Activated naive CD8-positive, alpha-beta T cell treated with anti-CD3 and anti-CD28 coated beads, Interleukin-2, amount 50 U/mL, for 24 hours (primary cell): ENCODE data around the gene GHRL.
A peak's percentile ranks its signal among the peaks of the same experiment; 100 is the strongest.

Experiments
- ATAC-seq: fragments of 150-1000 bp; cut with Tn5 transposase; one replicate; pipeline ENCODE4 v1.10.0; 2021
- DNase-seq: peaks from one replicate; pipeline ENCODE4 v3.0.0; 2021
- H3K27ac Mint-ChIP-seq: one replicate; pipeline ENCODE4 v1.8.0; 2021; ENCODE audit warnings: mild to moderate bottlenecking, mixed read lengths
- H3K27me3 Mint-ChIP-seq: one replicate; pipeline ENCODE4 v1.8.0; 2021; ENCODE audit warnings: mixed read lengths
- H3K36me3 Mint-ChIP-seq: one replicate; pipeline ENCODE4 v1.8.0; 2021; ENCODE audit warnings: low read depth, mixed read lengths
- H3K4me1 Mint-ChIP-seq: one replicate; pipeline ENCODE4 v1.8.0; 2021; ENCODE audit warnings: mixed read lengths
- H3K4me3 Mint-ChIP-seq: one replicate; pipeline ENCODE4 v1.8.0; 2021; ENCODE audit warnings: mild to moderate bottlenecking, moderate library complexity, mixed read lengths
- H3K9me3 Mint-ChIP-seq: one replicate; pipeline ENCODE4 v1.8.0; 2021; ENCODE audit warnings: mixed read lengths

Gene GHRL

GRCh38 chr3:10333349-10333650, 40.6 kb upstream of the GHRL start:
- peaks cover 14% of the 10 kb centered on the region for H3K4me1 Mint-ChIP-seq
- no peaks in the 10 kb centered on the region for H3K36me3 Mint-ChIP-seq

GRCh38 chr3:10332481-10333348, 40.0 kb upstream of the GHRL start:
- Mint-ChIP-seq H3K27me3 (peaks cover 13% of the 10 kb centered on the region), H3K4me3 (no peak overlapping the region), H3K9me3 (no peaks in the 10 kb centered on the region), H3K36me3 (no peaks in the 10 kb centered on the region), H3K4me1 (peaks cover 14% of the 10 kb centered on the region), H3K27ac (no peak overlapping the region)
- no peak for DNase-seq
- no peak for ATAC-seq

More at GRCh38 chr3:10333349-10333650, 40.6 kb upstream of the GHRL start:
- no peak for DNase-seq
- H3K27ac Mint-ChIP-seq = no peak overlapping the region
- ATAC-seq = no peak
- H3K27me3 Mint-ChIP-seq = peaks cover 13% of the 10 kb centered on the region
- H3K9me3 Mint-ChIP-seq = no peaks in the 10 kb centered on the region
- no peak overlapping the region for H3K4me3 Mint-ChIP-seq

DNA sequence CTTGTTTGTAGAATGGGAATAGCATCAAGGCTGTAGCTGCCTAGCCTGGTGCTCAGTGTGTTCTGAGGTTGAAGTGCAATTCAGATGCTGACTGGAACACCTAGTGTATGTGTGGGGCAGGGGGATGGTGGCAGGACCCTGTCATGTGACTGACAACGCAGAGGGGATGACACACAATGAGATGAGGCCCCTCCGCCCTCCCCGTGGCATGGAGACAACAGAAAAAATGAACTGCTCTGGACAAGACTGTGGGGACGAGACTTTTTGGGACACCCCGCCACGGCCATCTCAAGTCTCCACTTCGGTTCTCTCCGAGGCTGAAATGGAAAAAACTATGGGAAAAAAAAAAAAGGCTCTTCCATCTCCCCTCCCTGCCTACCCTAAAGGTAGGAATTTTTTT, 38.6 kb upstream of the GHRL start:
- Mint-ChIP-seq H3K4me1 (peaks cover 14% of the 10 kb centered on the region), H3K4me3 (no peak overlapping the region), H3K27me3 (peaks cover 13% of the 10 kb centered on the region), H3K36me3 (no peaks in the 10 kb centered on the region), H3K27ac (no peak overlapping the region), H3K9me3 (no peaks in the 10 kb centered on the region)
- no peak for ATAC-seq
- DNase-seq = no peak

DNA sequence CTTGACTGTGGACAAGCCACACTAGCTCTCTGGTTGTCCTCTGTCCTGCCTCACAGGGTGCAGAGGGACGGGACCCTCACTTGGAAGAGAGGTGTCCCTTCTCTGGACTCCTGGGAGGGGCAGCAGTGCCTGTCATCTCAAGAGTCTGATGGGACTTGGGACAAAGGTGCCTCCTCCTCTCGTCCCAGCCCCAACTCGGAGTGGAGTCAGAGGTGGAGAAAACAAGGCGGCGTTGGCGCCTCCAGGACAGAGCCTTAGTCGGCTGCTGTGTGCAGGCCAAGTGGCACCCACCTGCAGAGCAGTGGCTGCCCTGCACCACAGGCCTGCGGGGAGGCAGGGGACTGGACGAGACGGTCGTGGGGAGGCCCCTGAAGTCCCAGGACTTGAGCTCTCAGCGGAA, 37.6 kb upstream of the GHRL start:
- H3K4me3 Mint-ChIP-seq = no peak overlapping the region
- H3K27me3 Mint-ChIP-seq = peaks cover 13% of the 10 kb centered on the region
- no peak overlapping the region for H3K27ac Mint-ChIP-seq
- H3K9me3 Mint-ChIP-seq = no peaks in the 10 kb centered on the region
- H3K36me3 Mint-ChIP-seq = no peaks in the 10 kb centered on the region
- DNase-seq (no peak), ATAC-seq (no peak)
- peaks cover 14% of the 10 kb centered on the region for H3K4me1 Mint-ChIP-seq

DNA sequence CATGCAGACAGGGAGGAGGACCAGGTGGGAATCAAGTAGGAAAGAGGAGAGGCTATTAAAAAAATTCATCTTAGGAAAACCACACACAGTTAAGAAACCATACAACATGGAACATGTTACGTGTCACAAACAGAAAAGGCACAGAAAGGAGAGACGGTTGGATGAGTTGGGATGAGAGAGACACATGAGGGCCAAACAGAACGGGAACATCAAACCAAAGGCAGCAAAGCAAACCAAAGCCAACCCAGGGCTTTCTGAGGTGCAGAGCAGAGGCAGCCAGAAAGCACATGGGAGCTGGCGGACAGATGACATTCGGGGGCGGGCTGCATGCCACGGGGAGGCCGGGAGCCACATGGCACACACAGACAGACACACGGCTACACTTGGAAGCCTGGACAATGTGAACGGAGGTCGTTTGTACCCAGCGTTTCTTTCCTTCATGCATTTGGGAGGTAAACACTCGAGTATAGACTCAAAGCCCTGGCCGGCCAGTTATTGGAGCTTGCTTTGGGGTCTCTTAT, 36.8 kb upstream of the GHRL start:
- no peak for DNase-seq
- Mint-ChIP-seq H3K9me3 (no peaks in the 10 kb centered on the region), H3K36me3 (no peaks in the 10 kb centered on the region), H3K27me3 (peaks cover 13% of the 10 kb centered on the region), H3K4me1 (peaks cover 14% of the 10 kb centered on the region), H3K4me3 (no peak overlapping the region), H3K27ac (no peak overlapping the region)
- ATAC-seq = no peak

- Mint-ChIP-seq H3K27ac (no peak overlapping the region), H3K4me1 (peaks cover 14% of the 10 kb centered on the region), H3K4me3 (no peak overlapping the region)
Observed at GRCh38 chr3:10328460-10329071, 35.8 kb upstream of the GHRL start.

DNA sequence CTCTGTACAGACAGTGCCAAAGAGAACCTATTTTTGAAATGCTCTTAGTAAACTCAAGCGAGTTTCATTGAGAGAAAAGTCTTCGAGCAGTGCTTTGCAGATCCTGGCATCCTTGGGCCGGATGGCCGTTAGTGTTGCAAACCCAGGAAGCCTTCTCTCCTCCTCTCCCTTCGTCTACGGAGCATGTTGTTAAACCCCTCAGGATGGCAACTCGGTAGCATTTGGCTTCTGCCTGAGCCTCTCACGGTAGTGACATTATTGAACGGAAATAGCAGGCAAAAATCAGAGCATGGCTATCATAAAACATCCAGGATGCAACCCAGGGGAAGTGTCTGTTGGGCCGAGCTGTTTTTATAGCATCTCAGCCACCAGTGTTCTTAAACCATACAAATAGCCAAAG, 34.8 kb upstream of the GHRL start:
- Mint-ChIP-seq H3K27me3 (peaks cover 13% of the 10 kb centered on the region), H3K27ac (no peak overlapping the region), H3K4me1 (peaks cover 5% of the 10 kb centered on the region), H3K9me3 (no peaks in the 10 kb centered on the region), H3K36me3 (no peaks in the 10 kb centered on the region), H3K4me3 (no peak overlapping the region)
- no peak for ATAC-seq
- no peak for DNase-seq

More at GRCh38 chr3:10328460-10329071, 35.8 kb upstream of the GHRL start:
- ATAC-seq (no peak), DNase-seq (no peak)
- Mint-ChIP-seq H3K27me3 (peaks cover 13% of the 10 kb centered on the region), H3K9me3 (no peaks in the 10 kb centered on the region), H3K36me3 (no peaks in the 10 kb centered on the region)

DNA sequence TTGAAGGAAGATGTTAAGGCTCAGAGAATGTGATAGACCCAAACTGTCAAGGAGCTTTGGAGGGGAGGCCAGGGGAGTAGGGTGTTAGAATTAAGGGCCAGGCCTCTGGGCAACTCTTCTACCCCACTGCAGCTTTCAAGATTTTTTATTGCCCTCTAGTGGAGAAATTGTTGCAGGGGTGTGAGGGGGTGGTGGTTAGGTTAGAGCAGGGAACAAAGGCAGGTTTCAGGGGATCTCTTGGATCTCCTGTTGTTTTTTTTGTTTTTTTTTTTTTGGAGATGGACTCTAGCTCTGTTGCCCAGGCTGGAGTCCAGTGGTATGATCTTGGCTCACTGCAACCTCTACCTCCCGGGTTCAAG, 29.6 kb upstream of the GHRL start:
- no peak for DNase-seq
- Mint-ChIP-seq H3K27me3 (no peaks in the 10 kb centered on the region), H3K27ac (no peak overlapping the region), H3K36me3 (peaks cover 12% of the 10 kb centered on the region), H3K4me1 (peaks cover 24% of the 10 kb centered on the region), H3K9me3 (no peaks in the 10 kb centered on the region), H3K4me3 (no peak overlapping the region)
- peak; percentile 23 for ATAC-seq

- DNase-seq (no peak), ATAC-seq (no peak)
- Mint-ChIP-seq H3K27ac (no peak overlapping the region), H3K9me3 (no peaks in the 10 kb centered on the region), H3K27me3 (no peaks in the 10 kb centered on the region), H3K36me3 (peaks cover 15% of the 10 kb centered on the region), H3K4me3 (peak overlapping the region; percentile 94), H3K4me1 (peaks cover 24% of the 10 kb centered on the region)
Observed at GRCh38 chr3:10321630-10322351, 29.0 kb upstream of the GHRL start.

- ATAC-seq (no peak), DNase-seq (no peak)
- Mint-ChIP-seq H3K4me3 (peak overlapping the region; percentile 94), H3K4me1 (peaks cover 24% of the 10 kb centered on the region), H3K36me3 (peaks cover 15% of the 10 kb centered on the region), H3K27ac (peak overlapping the region; percentile 88), H3K9me3 (no peaks in the 10 kb centered on the region), H3K27me3 (no peaks in the 10 kb centered on the region)
Observed at GRCh38 chr3:10320320-10320677, 27.6 kb upstream of the GHRL start.

- Mint-ChIP-seq H3K36me3 (peaks cover 17% of the 10 kb centered on the region), H3K27ac (peak overlapping the region; percentile 88), H3K27me3 (no peaks in the 10 kb centered on the region), H3K9me3 (no peaks in the 10 kb centered on the region), H3K4me3 (peak overlapping the region; percentile 94), H3K4me1 (peaks cover 24% of the 10 kb centered on the region)
- no peak for DNase-seq
- ATAC-seq = no peak
Observed at GRCh38 chr3:10319804-10320203, 27.1 kb upstream of the GHRL start.

DNA sequence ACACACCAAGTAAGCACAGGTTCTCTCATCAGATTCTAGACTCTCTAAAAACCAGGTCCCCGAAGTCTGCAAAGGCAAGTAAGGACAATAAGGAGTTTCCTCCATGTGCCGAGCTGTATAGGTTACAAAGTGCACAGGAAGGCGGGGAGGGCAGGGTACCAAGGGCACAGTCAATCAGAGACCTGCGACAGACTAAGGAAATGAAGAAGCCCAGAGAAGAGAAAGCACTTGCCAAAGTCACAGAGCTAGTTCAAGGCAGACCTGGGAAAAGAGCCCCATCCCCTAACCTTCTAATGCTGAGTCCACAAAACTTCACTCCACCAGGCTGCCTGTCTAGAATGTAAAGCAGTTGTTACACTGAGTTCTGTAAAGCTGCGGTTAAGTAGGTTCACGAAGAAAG, 26.5 kb upstream of the GHRL start:
- H3K4me3 Mint-ChIP-seq = peak overlapping the region; percentile 73
- ATAC-seq (no peak), DNase-seq (no peak)
- no peaks in the 10 kb centered on the region for H3K9me3 Mint-ChIP-seq
- H3K27ac Mint-ChIP-seq = peak overlapping the region; percentile 62
- peaks cover 24% of the 10 kb centered on the region for H3K4me1 Mint-ChIP-seq
- H3K36me3 Mint-ChIP-seq = peaks cover 22% of the 10 kb centered on the region
- no peaks in the 10 kb centered on the region for H3K27me3 Mint-ChIP-seq

DNA sequence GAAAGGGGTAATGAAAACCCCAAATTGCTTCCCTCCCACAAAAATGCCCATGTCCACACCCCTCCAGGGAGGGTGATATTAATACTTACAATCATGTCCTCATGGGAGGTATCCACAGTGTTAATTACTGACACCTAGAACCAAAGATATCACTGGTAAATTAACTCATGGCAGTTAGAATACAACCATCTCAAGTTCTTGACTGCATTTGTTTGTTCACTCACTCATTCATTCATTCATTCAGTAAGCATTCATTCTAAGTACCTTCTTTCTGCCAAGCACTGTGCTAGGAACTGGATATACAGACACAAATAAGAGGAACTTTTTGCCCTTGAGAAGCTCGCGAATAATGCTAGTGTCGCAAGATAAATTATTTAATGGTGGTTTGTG, 25.2 kb upstream of the GHRL start:
- Mint-ChIP-seq H3K27me3 (no peaks in the 10 kb centered on the region), H3K4me1 (peaks cover 24% of the 10 kb centered on the region), H3K9me3 (no peaks in the 10 kb centered on the region), H3K36me3 (peaks cover 28% of the 10 kb centered on the region), H3K4me3 (no peak overlapping the region), H3K27ac (no peak overlapping the region)
- ATAC-seq (no peak), DNase-seq (no peak)

DNA sequence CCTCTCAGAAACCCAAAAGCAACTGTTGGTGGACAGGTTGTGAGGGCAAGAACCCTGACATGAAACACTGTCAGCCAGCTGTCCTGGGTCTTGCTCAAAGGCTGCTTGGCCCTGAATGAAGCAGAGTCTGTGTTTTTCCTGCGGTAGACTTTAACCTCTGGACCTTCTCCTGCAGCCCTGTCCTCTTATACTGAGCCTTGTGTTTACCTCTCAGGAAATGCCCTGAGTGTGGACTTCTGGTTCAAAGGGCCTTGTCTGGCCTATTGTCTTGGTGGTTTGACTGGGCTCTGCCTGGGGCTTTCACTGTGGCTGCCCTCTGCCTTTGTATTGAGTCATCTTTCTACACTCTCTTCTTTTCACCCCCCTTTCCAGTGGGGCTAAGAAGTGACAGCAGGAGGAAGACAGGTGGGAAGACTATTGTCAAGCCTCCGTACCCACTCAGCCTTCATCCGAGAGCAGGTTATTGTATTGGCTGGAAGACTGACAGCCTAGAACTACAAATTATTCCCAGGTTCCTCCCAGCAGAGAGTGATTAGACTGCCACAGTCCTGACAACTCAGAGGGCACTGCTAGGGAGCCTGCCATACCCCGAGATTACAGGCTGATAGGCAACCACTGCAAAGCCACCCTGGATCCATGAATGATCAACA, 24.7 kb upstream of the GHRL start:
- Mint-ChIP-seq H3K27me3 (no peaks in the 10 kb centered on the region), H3K9me3 (no peaks in the 10 kb centered on the region), H3K4me3 (no peak overlapping the region), H3K27ac (no peak overlapping the region), H3K36me3 (peaks cover 32% of the 10 kb centered on the region), H3K4me1 (peaks cover 24% of the 10 kb centered on the region)
- ATAC-seq (no peak), DNase-seq (no peak)
